ENCODE measurements around the gene NCDN.

The NCDN gene

GRCh38 chr1:35586808-35587207 lies 29.2 kb downstream of the NCDN start:
- TF ChIP-seq POLR2AphosphoS5 (IDR thresholded peaks at IDR 0.05; ENCODE audit: low read depth, low read length): no peak
- TF ChIP-seq TAF1 (IDR thresholded peaks at IDR 0.05; ENCODE audit: borderline replicate concordance, insufficient read depth, low read length): no peak
- TF ChIP-seq SIN3A (IDR thresholded peaks at IDR 0.05; ENCODE audit: borderline replicate concordance, insufficient read depth, low read length): no peak

DNA sequence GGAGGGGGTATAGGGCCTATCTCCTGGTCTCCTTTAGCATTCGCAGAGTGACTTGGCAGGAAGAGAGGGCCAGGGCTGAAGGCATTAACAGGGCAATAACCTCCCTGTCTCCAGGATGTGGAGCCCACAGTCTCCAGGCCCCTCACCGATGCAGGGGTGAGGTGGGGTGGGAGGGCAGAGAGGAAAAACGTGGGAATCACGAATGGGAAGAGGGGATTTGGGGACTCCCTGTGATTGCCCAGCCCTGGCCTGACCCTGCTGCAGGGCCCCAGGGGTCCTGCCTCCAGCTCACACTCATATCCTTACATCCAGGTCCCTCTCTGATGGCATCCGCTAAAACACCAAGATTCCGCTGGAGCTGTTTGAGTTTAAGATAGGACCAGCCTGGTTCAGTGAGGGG lies 30.1 kb downstream of the NCDN start:
- TF ChIP-seq SIN3A (IDR thresholded peaks at IDR 0.05; ENCODE audit: borderline replicate concordance, insufficient read depth, low read length): no peak
- no peak for TF ChIP-seq FOXP2 (optimal IDR thresholded peaks at IDR 0.05; ENCODE audit: borderline replicate concordance, extremely low read depth, extremely low read length, insufficient read depth)
- TF ChIP-seq TAF1 (IDR thresholded peaks at IDR 0.05; ENCODE audit: borderline replicate concordance, insufficient read depth, low read length): no peak
- no peak for TF ChIP-seq POLR2AphosphoS5 (IDR thresholded peaks at IDR 0.05; ENCODE audit: low read depth, low read length)
- TF ChIP-seq REST (IDR thresholded peaks at IDR 0.05; ENCODE audit: insufficient read depth in 1 of 2, low read depth in 2 of 2, low read length in 2 of 2): no peak

GRCh38 chr1:35588197-35588910 lies 30.8 kb downstream of the NCDN start:
- TF ChIP-seq REST (IDR thresholded peaks at IDR 0.05; ENCODE audit: insufficient read depth in 1 of 2, low read depth in 2 of 2, low read length in 2 of 2) (no peak), FOXP2 (optimal IDR thresholded peaks at IDR 0.05; ENCODE audit: borderline replicate concordance, extremely low read depth, extremely low read length, insufficient read depth) (no peak), POLR2AphosphoS5 (IDR thresholded peaks at IDR 0.05; ENCODE audit: low read depth, low read length) (no peak), SIN3A (IDR thresholded peaks at IDR 0.05; ENCODE audit: borderline replicate concordance, insufficient read depth, low read length) (no peak), TAF1 (IDR thresholded peaks at IDR 0.05; ENCODE audit: borderline replicate concordance, insufficient read depth, low read length) (no peak)

GRCh38 chr1:35589516-35590427 lies 32.2 kb downstream of the NCDN start:
- TF ChIP-seq SIN3A (IDR thresholded peaks at IDR 0.05; ENCODE audit: borderline replicate concordance, insufficient read depth, low read length) (no peak), REST (IDR thresholded peaks at IDR 0.05; ENCODE audit: insufficient read depth in 1 of 2, low read depth in 2 of 2, low read length in 2 of 2) (no peak), TAF1 (IDR thresholded peaks at IDR 0.05; ENCODE audit: borderline replicate concordance, insufficient read depth, low read length) (no peak), FOXP2 (optimal IDR thresholded peaks at IDR 0.05; ENCODE audit: borderline replicate concordance, extremely low read depth, extremely low read length, insufficient read depth) (no peak), POLR2AphosphoS5 (IDR thresholded peaks at IDR 0.05; ENCODE audit: low read depth, low read length) (no peak)

DNA sequence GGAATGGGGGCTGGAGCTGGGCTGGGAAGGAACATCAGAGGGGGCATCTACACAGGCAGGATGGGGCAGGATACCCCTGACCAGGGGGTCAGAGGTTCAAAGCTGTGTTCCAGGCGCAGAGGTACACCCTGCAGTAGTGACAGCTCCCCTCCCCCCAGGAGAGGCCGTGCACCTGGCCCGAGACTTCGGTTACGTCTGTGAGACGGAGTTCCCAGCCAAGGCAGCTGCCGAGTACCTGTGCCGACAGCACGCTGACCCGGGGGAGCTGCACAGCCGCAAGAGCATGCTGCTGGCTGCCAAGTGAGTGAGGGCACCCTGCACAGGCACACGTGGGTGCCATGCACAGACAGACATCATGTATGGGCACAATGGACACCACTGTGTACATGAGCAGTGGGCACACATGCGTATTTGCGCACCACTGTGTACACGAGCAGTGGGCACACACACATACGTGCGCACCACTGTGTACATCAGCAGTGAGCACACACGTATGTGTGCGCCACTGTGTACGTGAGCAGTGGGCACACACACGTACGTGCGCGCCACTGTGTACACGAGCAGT lies 33.0 kb downstream of the NCDN start:
- TF ChIP-seq REST (IDR thresholded peaks at IDR 0.05; ENCODE audit: insufficient read depth in 1 of 2, low read depth in 2 of 2, low read length in 2 of 2) (no peak), FOXP2 (optimal IDR thresholded peaks at IDR 0.05; ENCODE audit: borderline replicate concordance, extremely low read depth, extremely low read length, insufficient read depth) (no peak), SIN3A (IDR thresholded peaks at IDR 0.05; ENCODE audit: borderline replicate concordance, insufficient read depth, low read length) (no peak), POLR2AphosphoS5 (IDR thresholded peaks at IDR 0.05; ENCODE audit: low read depth, low read length) (no peak), TAF1 (IDR thresholded peaks at IDR 0.05; ENCODE audit: borderline replicate concordance, insufficient read depth, low read length) (no peak)
